Neutrophil (primary cell): ENCODE measurements around the gene ARHGEF17.
A peak's percentile ranks its signal among the peaks of the same experiment; 100 is the strongest.

ENCODE experiments used
- H3K27ac ChIP-seq: fragments of 200-600 bp; sonication (generic); 2 replicates; pipeline ENCODE4 v1.5.1; 2016; ENCODE audit warnings: mild to moderate bottlenecking, moderate library complexity
- H3K27me3 ChIP-seq: fragments of 200-600 bp; sonication (generic); 2 replicates; pipeline ENCODE4 v1.6.0; 2016; ENCODE audit warnings: mild to moderate bottlenecking
- H3K36me3 ChIP-seq: fragments of 200-600 bp; sonication (generic); 2 replicates; pipeline ENCODE4 v1.5.1; 2017
- H3K4me1 ChIP-seq, 2 experiments: fragments of 200-600 bp in 1 of 2; sonication (generic) in 1 of 2; 1 replicate in 1 of 2; 2 replicates in 1 of 2; pipeline versions ENCODE4 v1.5.1 to v1.6.1; 2013 to 2016; ENCODE audit warnings: low read depth in 1 of 2, low read length in 1 of 2, mild to moderate bottlenecking in 1 of 2, moderate library complexity in 1 of 2; ENCODE audit not compliant: control insufficient read depth in 1 of 2, insufficient read depth in 1 of 2
- H3K4me3 ChIP-seq, 2 experiments: fragments of 200-600 bp in 1 of 2; sonication (generic) in 1 of 2; 1 replicate in 1 of 2; 2 replicates in 1 of 2; pipeline ENCODE4 v1.5.1; 2013 to 2016; ENCODE audit warnings: low read depth in 1 of 2, low read length in 1 of 2, mild to moderate bottlenecking in 1 of 2, moderate library complexity in 1 of 2
- H3K9me3 ChIP-seq: fragments of 200-600 bp; sonication (generic); 2 replicates; pipeline ENCODE4 v1.5.1; 2016
- TF ChIP-seq, protein P1 (sequence below): fragments of 200-600 bp; sonication (generic); IDR thresholded peaks from 2 replicates; pipeline ENCODE4 v1.5.1; 2016; ENCODE audit warnings: antibody characterized with exemption

Gene ARHGEF17

GRCh38 chr11:73372375-73372993 is 64.4 kb downstream of the ARHGEF17 start:
- no peaks in the 10 kb centered on the region for H3K27me3 ChIP-seq
- H3K27ac ChIP-seq = peak overlapping the region; percentile 73
- no peak overlapping the region for H3K4me3 ChIP-seq
- peaks cover 5% of the 10 kb centered on the region for H3K36me3 ChIP-seq
- peaks cover 26 to 29% of the 10 kb centered on the region in 2 experiments for H3K4me1 ChIP-seq
- no peaks in the 10 kb centered on the region for H3K9me3 ChIP-seq
- TF ChIP-seq, protein P1, sequence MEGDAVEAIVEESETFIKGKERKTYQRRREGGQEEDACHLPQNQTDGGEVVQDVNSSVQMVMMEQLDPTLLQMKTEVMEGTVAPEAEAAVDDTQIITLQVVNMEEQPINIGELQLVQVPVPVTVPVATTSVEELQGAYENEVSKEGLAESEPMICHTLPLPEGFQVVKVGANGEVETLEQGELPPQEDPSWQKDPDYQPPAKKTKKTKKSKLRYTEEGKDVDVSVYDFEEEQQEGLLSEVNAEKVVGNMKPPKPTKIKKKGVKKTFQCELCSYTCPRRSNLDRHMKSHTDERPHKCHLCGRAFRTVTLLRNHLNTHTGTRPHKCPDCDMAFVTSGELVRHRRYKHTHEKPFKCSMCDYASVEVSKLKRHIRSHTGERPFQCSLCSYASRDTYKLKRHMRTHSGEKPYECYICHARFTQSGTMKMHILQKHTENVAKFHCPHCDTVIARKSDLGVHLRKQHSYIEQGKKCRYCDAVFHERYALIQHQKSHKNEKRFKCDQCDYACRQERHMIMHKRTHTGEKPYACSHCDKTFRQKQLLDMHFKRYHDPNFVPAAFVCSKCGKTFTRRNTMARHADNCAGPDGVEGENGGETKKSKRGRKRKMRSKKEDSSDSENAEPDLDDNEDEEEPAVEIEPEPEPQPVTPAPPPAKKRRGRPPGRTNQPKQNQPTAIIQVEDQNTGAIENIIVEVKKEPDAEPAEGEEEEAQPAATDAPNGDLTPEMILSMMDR = peak; percentile 40

DNA sequence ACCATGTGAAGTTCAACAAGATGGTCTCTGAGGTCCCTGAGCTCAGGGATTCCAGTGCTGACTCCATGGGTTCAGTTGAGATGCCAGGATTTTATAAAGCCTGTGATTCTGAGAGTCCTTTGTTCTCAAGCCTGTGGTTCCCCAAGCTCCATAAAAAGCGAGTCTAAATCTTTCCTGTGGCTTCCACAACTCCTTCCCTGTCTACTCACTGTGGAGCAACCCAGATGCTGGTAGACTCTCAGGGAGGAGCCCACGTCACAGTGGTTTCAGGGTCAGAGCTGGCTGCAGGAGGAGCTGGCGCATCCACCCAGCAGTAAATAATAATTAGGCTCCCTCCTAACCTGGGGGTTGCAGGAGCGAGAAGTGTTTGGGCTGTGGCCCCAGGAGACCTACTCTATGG is 66.1 kb downstream of the ARHGEF17 start:
- no peaks in the 10 kb centered on the region for H3K27me3 ChIP-seq
- H3K36me3 ChIP-seq = peaks cover under 1% of the 10 kb centered on the region
- no peaks in the 10 kb centered on the region for H3K9me3 ChIP-seq
- no peak overlapping the region for H3K4me3 ChIP-seq
- TF ChIP-seq, protein P1 = no peak
- H3K27ac ChIP-seq = no peak overlapping the region
- H3K4me1 ChIP-seq = peaks cover 43 to 45% of the 10 kb centered on the region in 2 experiments

GRCh38 chr11:73375830-73376159 is 67.7 kb downstream of the ARHGEF17 start:
- H3K9me3 ChIP-seq = no peaks in the 10 kb centered on the region
- TF ChIP-seq, protein P1 = no peak
- peak overlapping the region; percentile 96 to 98 for H3K4me3 ChIP-seq
- no peaks in the 10 kb centered on the region for H3K27me3 ChIP-seq
- peaks cover 59 to 61% of the 10 kb centered on the region in 2 experiments for H3K4me1 ChIP-seq
- peak overlapping the region; percentile 99 for H3K27ac ChIP-seq
- H3K36me3 ChIP-seq = peaks cover 14% of the 10 kb centered on the region

GRCh38 chr11:73376160-73376802 is 68.2 kb downstream of the ARHGEF17 start, which contains the start of gene RELT:
Gene RELT (plus strand): TSS chr11:73376399. CDS start chr11:73389137, 12,738 bp downstream.
- no peaks in the 10 kb centered on the region for H3K27me3 ChIP-seq
- no peaks in the 10 kb centered on the region for H3K9me3 ChIP-seq
- TF ChIP-seq, protein P1 = peak; percentile 99
- peaks cover 14% of the 10 kb centered on the region for H3K36me3 ChIP-seq
- peak within 1 kb of the TSS; percentile 99 for H3K27ac ChIP-seq
- H3K4me1 ChIP-seq = peaks cover 64 to 66% of the 10 kb centered on the region in 2 experiments
- H3K4me3 ChIP-seq = peak within 1 kb of the TSS; percentile 96 to 98

- H3K9me3 ChIP-seq = no peaks in the 10 kb centered on the region
- peaks cover 14% of the 10 kb centered on the region for H3K36me3 ChIP-seq
- TF ChIP-seq, protein P1 = no peak
- H3K4me1 ChIP-seq = peaks cover 67 to 68% of the 10 kb centered on the region in 2 experiments
- no peaks in the 10 kb centered on the region for H3K27me3 ChIP-seq
- peak overlapping the region; percentile 96 to 98 for H3K4me3 ChIP-seq
- H3K27ac ChIP-seq = peak overlapping the region; percentile 99
Observed at GRCh38 chr11:73376803-73377629, 68.9 kb downstream of the ARHGEF17 start.
